EH (cell line): ENCODE data around the gene SAXO2.
"Not testable (repeated sequence)": the region's sequence is repeated elsewhere in the genome, so short reads cannot be mapped to it uniquely, and the experiment has no call there.

Source experiments
- DNase-seq: peaks from one replicate; pipeline ENCODE4 v3.0.0-alpha.2; 2015; ENCODE audit warnings: low read depth

SAXO2 gene

GRCh38 chr15:82314769-82315518, 52.3 kb downstream of the SAXO2 start:
- DNase-seq: no peak

GRCh38 chr15:82315519-82316246, 53.1 kb downstream of the SAXO2 start:
- DNase-seq: no peak

- DNase-seq: not testable (repeated sequence)
Measured at GRCh38 chr15:82316247-82317090, 53.9 kb downstream of the SAXO2 start.

GRCh38 chr15:82317091-82317489, 54.5 kb downstream of the SAXO2 start:
- no peak for DNase-seq

- DNase-seq: not testable (repeated sequence)
Measured at GRCh38 chr15:82317516-82317915, 54.9 kb downstream of the SAXO2 start.

GRCh38 chr15:82318281-82318680, 55.7 kb downstream of the SAXO2 start:
- not testable (repeated sequence) for DNase-seq

GRCh38 chr15:82319522-82320278, 57.1 kb downstream of the SAXO2 start:
- not testable (repeated sequence) for DNase-seq

GRCh38 chr15:82320861-82321260, 58.2 kb downstream of the SAXO2 start:
- not testable (repeated sequence) for DNase-seq

GRCh38 chr15:82322488-82322887, 59.9 kb downstream of the SAXO2 start:
- not testable (repeated sequence) for DNase-seq

- DNase-seq: not testable (repeated sequence)
Measured at GRCh38 chr15:82324831-82325230, 62.2 kb downstream of the SAXO2 start.

GRCh38 chr15:82325646-82326045, 63.0 kb downstream of the SAXO2 start:
- not testable (repeated sequence) for DNase-seq

- not testable (repeated sequence) for DNase-seq
Measured at GRCh38 chr15:82326896-82327295, 64.3 kb downstream of the SAXO2 start.

- not testable (repeated sequence) for DNase-seq
Measured at GRCh38 chr15:82327372-82327771, 64.8 kb downstream of the SAXO2 start.

GRCh38 chr15:82329039-82329438, 66.4 kb downstream of the SAXO2 start:
- DNase-seq: not testable (repeated sequence)

GRCh38 chr15:82330921-82331320, 68.3 kb downstream of the SAXO2 start:
- not testable (repeated sequence) for DNase-seq

- DNase-seq: not testable (repeated sequence)
Measured at GRCh38 chr15:82331576-82332304, 69.1 kb downstream of the SAXO2 start.

GRCh38 chr15:82332711-82333602, 70.3 kb downstream of the SAXO2 start:
- not testable (repeated sequence) for DNase-seq

GRCh38 chr15:82333603-82334553, 71.3 kb downstream of the SAXO2 start:
- not testable (repeated sequence) for DNase-seq
